ENCODE results near the gene CORO2B.
"Not testable (repeated sequence)": the region's sequence is repeated elsewhere in the genome, so short reads cannot be mapped to it uniquely, and the experiment has no call there.

The CORO2B gene

DNA sequence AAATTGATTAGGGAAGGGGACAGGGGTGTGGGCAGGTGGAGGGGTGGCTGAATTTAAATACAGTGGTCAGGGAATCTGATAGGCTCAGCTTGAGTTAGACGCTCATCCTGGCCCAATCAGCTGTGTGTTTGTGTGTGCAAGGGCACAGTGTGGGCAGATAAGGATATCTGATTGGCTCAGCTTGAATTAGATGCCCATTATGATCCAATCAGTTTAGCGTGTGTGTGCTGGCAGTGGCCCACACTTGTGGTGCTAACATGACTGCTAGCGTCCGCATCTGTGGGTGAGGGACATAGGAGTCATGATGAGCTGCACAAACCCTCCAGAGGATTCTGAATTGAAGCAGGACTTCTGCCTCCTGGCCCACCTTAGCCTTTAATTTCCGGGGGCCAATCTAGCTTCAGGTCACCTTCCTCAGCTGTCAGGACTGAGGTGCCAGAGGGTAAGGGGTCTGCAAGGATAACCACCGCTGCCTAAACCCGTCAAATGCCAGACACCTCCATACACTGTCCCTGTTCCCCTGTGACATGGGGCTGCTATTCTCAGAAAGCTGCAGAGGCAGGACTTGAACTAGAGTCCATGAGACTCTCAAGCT lies 97.3 kb downstream of the CORO2B start:
- no peak for DNase-seq (ENCODE audit: low spot score)

DNA sequence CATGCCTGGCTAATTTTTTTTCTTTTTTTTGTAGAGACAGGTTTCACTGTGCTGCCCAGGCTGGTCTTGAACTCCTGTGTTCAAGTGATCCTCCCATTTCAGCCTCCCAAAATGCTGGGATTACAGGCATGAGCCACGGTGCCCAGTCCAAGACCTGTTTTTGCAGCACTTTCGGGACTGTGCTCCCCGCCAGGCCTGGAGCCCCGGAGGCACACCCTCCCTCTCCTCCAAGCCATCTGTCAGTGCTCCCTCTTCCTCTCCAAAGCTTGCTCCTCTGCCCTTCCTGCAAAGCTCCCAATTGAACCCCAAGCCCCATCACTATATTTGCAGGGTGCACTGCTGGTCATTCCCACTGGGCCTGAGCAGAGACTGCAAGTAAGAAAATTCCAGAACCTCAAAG lies 98.1 kb downstream of the CORO2B start:
- DNase-seq (ENCODE audit: low spot score), result no peak

DNA sequence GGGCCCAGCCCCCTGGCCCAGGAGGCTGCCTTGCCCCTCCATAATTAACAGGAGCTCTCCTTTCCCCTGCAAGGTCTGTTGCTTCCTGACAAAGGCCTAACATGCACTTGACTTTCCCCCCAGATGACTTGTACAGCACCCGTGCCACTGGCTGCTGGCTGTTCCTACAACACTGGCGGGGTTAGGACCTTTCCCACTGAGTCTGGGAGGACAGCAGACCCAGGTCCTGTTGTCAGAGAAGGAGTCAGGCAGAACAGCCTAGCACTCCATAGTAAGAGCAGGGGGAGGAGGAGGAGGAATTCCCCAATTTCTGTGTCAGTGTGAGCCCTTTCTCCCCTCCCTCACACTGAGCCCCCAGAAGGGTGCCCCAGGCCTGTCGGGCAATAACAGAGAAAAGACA lies 99.2 kb downstream of the CORO2B start:
- DNase-seq (ENCODE audit: low spot score), result no peak

DNA sequence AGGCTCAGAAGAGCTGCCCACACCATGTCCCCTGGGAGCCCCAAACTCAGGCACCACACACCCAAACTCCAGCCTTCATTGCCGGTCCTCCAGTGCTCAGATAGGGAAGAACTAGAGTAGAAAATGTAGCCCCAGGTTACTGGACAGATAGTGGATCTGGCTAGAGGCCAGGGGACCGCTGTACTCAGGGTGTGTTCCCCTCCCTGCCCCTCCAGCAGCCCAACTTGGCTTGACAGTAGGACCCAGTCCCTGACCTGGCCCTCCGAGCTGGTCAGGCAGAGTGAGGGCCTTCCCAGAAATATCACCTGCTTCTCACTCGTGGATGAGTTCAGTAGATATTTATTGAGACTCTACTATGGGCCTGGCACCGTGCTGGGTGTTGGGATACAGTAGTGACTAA lies 100.0 kb downstream of the CORO2B start:
- no peak for DNase-seq (ENCODE audit: low spot score)

DNA sequence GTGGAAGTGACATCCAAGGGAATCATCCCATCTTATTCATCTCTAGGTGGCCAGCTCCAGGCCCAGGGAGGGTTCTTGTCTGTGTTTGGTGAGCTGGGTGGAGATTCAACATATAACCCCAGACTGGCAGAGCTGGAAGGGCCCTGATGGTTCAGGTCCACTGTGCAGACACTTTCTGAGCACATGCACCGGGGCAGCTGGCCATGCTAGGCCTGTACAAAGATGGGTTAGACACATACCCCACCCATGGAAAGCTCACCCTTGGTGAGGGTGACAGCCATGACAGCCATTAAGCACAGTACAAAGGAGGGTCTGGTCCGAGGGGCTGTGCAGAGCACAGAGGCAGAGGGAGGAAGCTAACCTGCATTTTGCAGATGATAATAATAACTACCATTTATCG lies 100.4 kb downstream of the CORO2B start:
- no peak for DNase-seq (ENCODE audit: low spot score)

DNA sequence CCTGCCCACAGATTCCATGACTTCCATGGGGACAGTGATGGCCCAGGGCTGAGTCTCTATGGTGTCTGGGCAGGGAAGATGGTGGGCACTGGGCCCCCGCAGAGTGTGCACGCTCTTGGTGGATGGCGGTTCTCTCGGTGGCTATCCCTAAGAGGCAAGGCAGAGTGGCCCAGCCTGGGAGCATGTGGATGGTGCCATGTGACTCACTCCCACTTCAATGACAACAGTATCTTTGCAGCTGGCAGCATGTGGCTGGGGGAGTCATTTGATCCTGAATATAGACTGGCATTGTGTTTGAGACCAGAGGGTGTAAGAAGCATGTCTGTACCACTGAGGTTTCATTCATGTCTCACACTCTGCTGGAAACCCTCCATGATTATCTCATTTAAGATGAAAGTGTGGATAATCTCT lies 101.2 kb downstream of the CORO2B start:
- DNase-seq (ENCODE audit: low spot score), result no peak

- not testable (repeated sequence) for DNase-seq (ENCODE audit: low spot score)
These were observed 102.0 kb downstream of the CORO2B start for GRCh38 chr15:68680756-68681155.

- DNase-seq (ENCODE audit: low spot score), result no peak
These were observed 103.0 kb downstream of the CORO2B start for GRCh38 chr15:68681836-68682235.

GRCh38 chr15:68682330-68682729 lies 103.5 kb downstream of the CORO2B start:
- no peak for DNase-seq (ENCODE audit: low spot score)

DNA sequence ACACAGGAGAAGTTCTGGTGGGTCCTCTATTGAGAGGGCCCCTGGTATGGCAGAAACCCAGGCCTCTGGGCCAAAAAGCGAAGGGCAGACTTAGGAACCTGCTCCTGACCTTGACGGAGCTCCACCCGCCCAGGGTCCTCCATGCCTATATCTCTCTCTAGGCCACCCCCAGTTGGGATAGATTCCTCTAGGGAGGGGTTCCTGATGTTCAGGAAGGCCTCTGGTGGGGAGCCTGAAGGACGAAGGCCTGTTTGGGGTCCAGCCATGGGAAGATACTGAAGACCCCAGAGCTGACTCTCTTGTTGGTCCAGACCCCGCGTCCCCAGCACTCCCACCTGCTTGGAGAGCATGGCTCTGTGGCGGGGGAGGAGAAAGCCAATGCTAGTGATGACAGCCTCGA lies 104.2 kb downstream of the CORO2B start:
- DNase-seq (ENCODE audit: low spot score), result no peak

DNA sequence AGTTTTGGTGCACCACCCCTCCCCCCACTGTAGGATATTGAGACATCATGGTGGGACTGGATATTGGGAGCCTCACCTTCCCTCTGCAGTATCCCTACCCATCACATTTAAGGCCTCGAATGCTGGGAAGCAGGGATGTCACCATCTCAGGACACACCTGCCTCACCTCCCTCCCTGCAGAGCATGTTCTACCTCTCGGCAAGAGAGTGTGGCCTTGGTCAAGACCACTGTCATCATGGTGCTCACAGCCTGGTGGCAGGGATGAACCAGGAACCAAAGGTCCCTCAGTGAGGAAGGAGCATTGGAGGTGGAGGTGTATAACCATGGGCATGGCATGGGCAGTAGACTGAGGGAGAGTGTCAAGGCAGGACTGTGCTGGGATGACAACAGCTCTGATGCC lies 104.8 kb downstream of the CORO2B start:
- DNase-seq (ENCODE audit: low spot score), result no peak

GRCh38 chr15:68684476-68684875 lies 105.7 kb downstream of the CORO2B start:
- DNase-seq (ENCODE audit: low spot score), result no peak

GRCh38 chr15:68687136-68687735 lies 108.4 kb downstream of the CORO2B start:
- no peak for DNase-seq (ENCODE audit: low spot score)

DNA sequence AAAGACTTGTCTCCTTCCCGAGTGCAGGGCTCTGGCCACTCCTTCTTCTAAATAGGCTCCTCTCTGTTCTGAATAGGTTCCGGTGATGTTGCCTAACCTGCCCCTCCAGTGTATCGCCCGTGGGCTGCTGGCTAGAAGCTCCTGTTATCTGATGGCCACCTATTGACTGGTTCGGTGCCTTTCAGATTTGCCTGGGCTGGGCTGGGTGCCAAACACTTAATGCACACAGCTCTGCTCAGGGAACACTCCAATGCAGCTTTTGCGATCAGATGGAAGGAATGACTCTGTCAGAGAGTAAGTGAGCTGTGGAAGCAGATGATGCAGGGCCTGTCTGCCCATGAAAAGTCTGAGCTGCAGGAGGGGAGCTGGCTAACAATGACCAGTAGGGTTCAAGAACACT lies 112.9 kb downstream of the CORO2B start:
- DNase-seq (ENCODE audit: low spot score), result no peak

DNA sequence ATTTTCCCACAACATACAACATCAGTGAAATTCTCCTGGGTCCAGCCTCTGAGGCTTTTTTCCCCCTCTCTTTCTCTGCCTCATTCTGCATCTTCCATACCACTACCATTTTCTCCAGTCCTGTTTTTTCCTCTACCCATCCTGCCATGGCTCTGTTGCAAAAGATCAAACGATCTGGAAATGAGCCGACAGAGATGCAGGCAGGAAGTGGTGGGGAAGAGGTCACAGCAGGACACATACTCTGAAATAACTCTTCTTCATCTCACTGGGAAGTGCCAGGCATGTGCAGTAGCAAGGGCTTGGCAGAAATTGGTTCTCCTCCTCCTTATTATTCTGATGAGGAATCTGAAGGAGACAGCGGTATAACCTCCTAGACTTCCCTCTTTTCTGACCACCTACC lies 114.3 kb downstream of the CORO2B start:
- no peak for DNase-seq (ENCODE audit: low spot score)

DNA sequence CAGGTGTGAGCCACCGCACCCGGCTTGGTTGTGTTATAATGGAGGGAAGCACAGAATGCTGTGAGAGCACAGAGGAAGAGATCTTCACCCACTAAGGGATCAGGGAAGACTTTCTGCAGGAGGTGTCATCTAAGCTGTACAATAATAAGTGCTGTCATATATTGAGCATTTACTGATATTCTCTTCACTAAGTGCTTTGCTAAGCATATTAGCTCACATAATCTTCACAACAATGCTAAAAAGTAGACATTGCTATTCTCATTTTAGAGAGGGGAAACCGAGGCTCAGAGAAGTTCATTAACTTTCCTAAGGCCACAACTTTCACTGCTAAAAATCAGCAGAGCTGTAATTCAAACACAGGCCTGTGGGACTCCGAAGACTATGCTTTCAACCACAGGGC lies 115.3 kb downstream of the CORO2B start:
- DNase-seq (ENCODE audit: low spot score), result no peak

DNA sequence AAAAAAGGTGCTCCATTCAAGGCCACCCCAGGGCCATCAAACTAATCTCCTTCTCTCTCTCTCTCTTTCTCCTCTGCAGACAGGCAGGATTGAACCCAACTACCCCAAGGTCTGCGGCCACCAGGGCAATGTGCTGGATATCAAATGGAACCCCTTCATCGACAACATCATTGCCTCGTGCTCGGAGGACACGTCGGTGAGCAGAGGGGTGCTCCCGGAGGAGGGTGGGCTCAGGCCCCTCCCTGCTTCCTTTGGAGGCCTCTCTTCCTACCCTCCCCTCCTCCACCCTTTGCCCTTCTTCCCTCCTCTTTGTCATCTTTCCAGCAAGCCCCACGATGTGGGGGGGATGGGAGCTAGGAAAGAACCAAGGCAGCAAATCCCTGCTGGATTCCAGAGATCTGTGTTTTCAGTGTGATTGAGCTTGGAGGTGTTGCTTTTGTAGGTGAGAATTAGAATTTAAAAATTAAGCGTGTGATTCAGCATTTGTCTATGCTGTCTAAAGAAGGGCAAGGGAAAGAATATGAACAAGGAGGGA lies 116.3 kb downstream of the CORO2B start:
- no peak for DNase-seq (ENCODE audit: low spot score)

GRCh38 chr15:68696414-68697363 lies 117.9 kb downstream of the CORO2B start:
- DNase-seq (ENCODE audit: low spot score), result no peak

DNA sequence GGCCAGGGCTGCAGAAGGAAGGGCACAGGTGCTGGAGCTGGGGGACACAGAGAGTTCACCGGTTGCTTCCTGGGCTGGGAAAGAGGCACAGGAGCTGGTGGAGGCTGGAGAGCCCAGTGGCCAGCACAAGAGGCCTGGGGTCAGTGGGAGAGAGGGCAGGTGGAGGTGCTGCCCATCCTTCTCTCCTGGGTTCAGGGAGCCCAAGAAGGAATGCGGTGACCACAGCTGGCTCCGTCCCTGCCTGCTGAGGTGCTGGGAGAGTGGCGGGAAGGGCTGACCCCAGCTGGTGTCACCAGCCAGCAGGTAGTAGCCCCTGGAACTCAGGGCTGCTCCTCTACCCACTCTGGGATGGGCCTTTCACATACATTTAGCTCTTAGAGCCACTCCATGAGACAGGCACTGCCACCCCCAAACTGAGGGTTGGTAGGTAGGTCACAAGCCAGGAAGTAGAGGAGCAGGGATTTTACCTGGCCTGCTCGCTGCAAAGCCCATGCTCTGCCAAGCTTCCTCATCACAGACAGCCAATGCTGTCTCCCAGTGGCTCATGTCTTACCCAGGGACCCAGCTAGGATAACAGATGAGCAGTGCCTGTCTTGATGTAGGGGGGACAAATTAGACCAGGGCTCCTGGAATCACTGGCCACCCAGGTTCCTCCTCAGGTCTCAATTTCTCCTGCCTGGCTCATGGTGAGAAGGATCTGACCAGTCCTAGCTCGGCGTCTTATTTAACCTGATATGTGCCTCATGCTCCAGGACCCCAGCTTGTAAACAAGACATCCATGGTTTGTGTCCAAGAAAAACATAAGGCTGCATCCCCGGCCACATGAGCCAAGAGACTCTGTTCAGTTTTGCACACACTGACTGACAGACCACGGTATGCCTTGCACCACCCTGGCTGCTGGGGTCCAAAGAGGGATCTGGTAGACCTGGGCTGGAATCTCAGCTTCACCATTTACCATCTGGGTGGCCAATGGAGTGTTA lies 119.2 kb downstream of the CORO2B start:
- no peak for DNase-seq (ENCODE audit: low spot score)

- no peak for DNase-seq (ENCODE audit: low spot score)
These were observed 119.9 kb downstream of the CORO2B start for GRCh38 chr15:68698708-68699107.

GRCh38 chr15:68699124-68699880 lies 120.5 kb downstream of the CORO2B start:
- DNase-seq (ENCODE audit: low spot score), result no peak

Data from activated CD4-positive, alpha-beta T cell treated with anti-CD3 and anti-CD28 coated beads, Interleukin-2, Interleukin-4, amounts not matched to agents 100 ng/mL and 50 ng/mL, durations not matched to agents 16 hours and 8 hours (primary cell).